GM12878 (cell line): ENCODE data around the gene IMMP2L. TPM values are rescaled to one million over a fixed set of nuclear protein-coding genes. Genes with fewer than 3 reads are reported as not detected.

Source experiments
- ATAC-seq: fragments of 200-7000 bp; cut with Tn5 transposase; 3 replicates; pipeline ENCODE4 v1.9.1; 2020; ENCODE audit warnings: mild to moderate bottlenecking, moderate library complexity
- BruUV-seq: library from RNA; stranded (reverse); fragments of 400-500 nt; replicated peaks from 2 replicates; lab custom pipeline; 2021; lab: Mats Ljungman, UMichigan
- CTCF ChIA-PET: fragments of 300-600 bp; sonication (Branson Sonifier 250); formaldehyde crosslinking; extraction: SDS; loops from one replicate; lab custom pipeline; 2021; ENCODE audit warnings: inconsistent platforms; lab: Yijun Ruan, JAX
- POLR2A ChIA-PET: fragments of 350-600 bp; formaldehyde crosslinking; extraction: SDS; loops from one replicate; lab custom pipeline; 2021; ENCODE audit warnings: inconsistent platforms; lab: Charles Lee
- RAD21 ChIA-PET: fragments of 300-600 bp; sonication (Branson Sonifier 250); formaldehyde crosslinking; loops from one replicate; lab custom pipeline; 2023; ENCODE audit warnings: antibody characterized with exemption; ENCODE audit not compliant: unreplicated experiment; lab: Charles Lee
- SMC1A ChIA-PET: fragments of 300-600 bp; sonication (Branson Sonifier 250); formaldehyde crosslinking; loops from one replicate; lab custom pipeline; 2023; ENCODE audit not compliant: unreplicated experiment, uncharacterized antibody; lab: Charles Lee
- DNase-seq: peaks from one replicate; pipeline ENCODE4 v3.0.0-alpha.2; 2011; ENCODE audit warnings: low read depth, low spot score
- FAIRE-seq: peaks from 3 replicates; lab custom pipeline; 2011; peaks lifted over from hg19 to GRCh38; lab: Jason Lieb, UNC
- H2AFZ ChIP-seq: 2 replicates; pipeline ENCODE4 v1.6.0; 2011; ENCODE audit warnings: low read depth, low read length, control low read depth; ENCODE audit not compliant: control insufficient read depth
- H3K27ac ChIP-seq: 2 replicates; pipeline ENCODE4 v1.5.1; 2011; ENCODE audit warnings: control low read depth; ENCODE audit not compliant: control insufficient read depth, insufficient read depth
- H3K27me3 ChIP-seq, 2 experiments: replicated peaks in 1 of 2; 2 replicates each; pipeline versions ENCODE4 v1.6.0 to v1.6.1; 2011; ENCODE audit warnings: low read length in 1 of 2; ENCODE audit not compliant: control insufficient read depth in 2 of 2, insufficient read depth in 2 of 2
- H3K36me3 ChIP-seq, 2 experiments: 2 replicates each; pipeline ENCODE4 v1.5.1; 2011; ENCODE audit warnings: low read length in 1 of 2; ENCODE audit not compliant: control insufficient read depth in 2 of 2, insufficient read depth in 2 of 2
- H3K4me1 ChIP-seq: 2 replicates; pipeline ENCODE4 v1.6.1; 2011; ENCODE audit warnings: mild to moderate bottlenecking, low read length, moderate library complexity, mixed read lengths; ENCODE audit not compliant: control insufficient read depth, insufficient read depth
- H3K4me2 ChIP-seq: 2 replicates; pipeline ENCODE4 v1.6.0; 2011; ENCODE audit warnings: control low read depth; ENCODE audit not compliant: control insufficient read depth, insufficient read depth
- H3K4me3 ChIP-seq: fragments of 200-600 bp; sonication (generic); 2 replicates; pipeline ENCODE4 v1.5.1; 2016
- H3K79me2 ChIP-seq: 2 replicates; pipeline ENCODE4 v1.6.0; 2011; ENCODE audit warnings: low read length; ENCODE audit not compliant: control insufficient read depth, insufficient read depth
- H3K9ac ChIP-seq: 2 replicates; pipeline ENCODE4 v1.8.0; 2011; ENCODE audit warnings: low read length, control low read depth, mixed read lengths; ENCODE audit not compliant: control insufficient read depth, insufficient read depth
- H3K9me3 ChIP-seq: replicated peaks from 3 replicates; pipeline ENCODE4 v1.5.1; 2011; ENCODE audit warnings: mild to moderate bottlenecking, low read length; ENCODE audit not compliant: control insufficient read depth, insufficient read depth
- H4K20me1 ChIP-seq: 2 replicates; pipeline ENCODE4 v1.6.0; 2011; ENCODE audit not compliant: control insufficient read depth, insufficient read depth
- HDGF ChIP-seq: fragments of 450-650 bp; IDR thresholded peaks from 2 replicates; pipeline ENCODE4 v1.6.1; 2016; ENCODE audit warnings: antibody characterized with exemption
- NBN ChIP-seq: fragments of 450-650 bp; IDR thresholded peaks from 2 replicates; pipeline ENCODE4 v1.6.1; 2016
- WGBS: methylation state at CpG from one replicate; pipeline ENCODE4 v1.1.6; 2016; ENCODE audit warnings: low lambda C conversion rate; ENCODE audit not compliant: insufficient replicate concordance, insufficient coverage; ENCODE audit errors: missing lambda C conversion rate; 5-methylcytosine and 5-hydroxymethylcytosine counted together
- in situ Hi-C: fragments of 300-500 bp; cut with MboI; formaldehyde crosslinking; loops from 9 replicates; pipeline ENCODE4 v1.14.3; 2018; ENCODE audit warnings: mixed read lengths
- intact Hi-C: fragments of 100-400 bp; cut with micrococcal nuclease; formaldehyde crosslinking; loops from one replicate; pipeline ENCODE4 v1.14.2; 2022; ENCODE audit not compliant: unreplicated experiment
- polyA plus RNA-seq, 11 experiments: library from polyadenylated mRNA; depleted of rRNA in 4 of 11; unstranded in 6 of 11; stranded (reverse) in 5 of 11; fragments of >200 nt; fragmentation: Nextera tagmentation in 4 of 11; fragmentation: Illumina TruSeq in 1 of 11; extraction: Ambion mirVana in 4 of 11; extraction: Trizol in 1 of 11; gene quantifications; 1 replicate in 1 of 11; 2 replicates in 10 of 11; pipeline versions ENCODE4 v1.2.1 to v1.2.3, GENCODE V29; 2011 to 2016; ENCODE audit warnings: inconsistent platforms in 2 of 11, missing spikeins in 2 of 11, low read depth in 1 of 11
- total RNA-seq, 4 experiments: library from RNA; depleted of rRNA in 3 of 4; stranded (reverse); fragments of >200 nt in 3 of 4; fragmentation: Illumina TruSeq in 1 of 4; extraction: Trizol in 1 of 4; gene quantifications; 2 replicates each; pipeline versions ENCODE4 v1.2.1 to v1.2.3, GENCODE V29; 2013 to 2021
- TF ChIP-seq, protein P1 (sequence below): fragments of 450-650 bp; IDR thresholded peaks from 2 replicates; pipeline ENCODE4 v1.6.1; 2016; ENCODE audit warnings: mild to moderate bottlenecking, moderate library complexity, borderline replicate concordance

IMMP2L gene
- total and polyA plus RNA-seq, 10 of the 15 experiments (the other 5 are each of a cell fraction or from before 2014, with no cell fraction given) = 12.6 to 46.3 (median 19.6) TPM

- intact Hi-C loops (no loop called here), in situ Hi-C loops (no loop called here)
- no peak for FAIRE-seq
These were observed 155.0 kb downstream of the IMMP2L start for GRCh38 chr7:111407258-111407657.

More at GRCh38 chr7:111407258-111407657, 155.0 kb downstream of the IMMP2L start:
- DNase-seq (no peak), ATAC-seq (no peak)
- Histone ChIP-seq H3K4me2 (no peak overlapping the region), H4K20me1 (no peaks in the 10 kb centered on the region), H3K9me3 (no peaks in the 10 kb centered on the region), H3K4me1 (no peaks in the 10 kb centered on the region), H3K36me3 (no peaks in the 10 kb centered on the region), H3K27me3 (no peaks in the 10 kb centered on the region), H3K4me3 (no peak overlapping the region), H3K9ac (no peak overlapping the region), H3K79me2 (no peaks in the 10 kb centered on the region), H3K27ac (no peak overlapping the region), H2AFZ (no peak overlapping the region)
- 92% methylated on average over 1 of the region's 1 CpG for WGBS
- no TSS peak for BruUV-seq
- RAD21 ChIA-PET = no interaction called here
- TF ChIP-seq, protein P1, sequence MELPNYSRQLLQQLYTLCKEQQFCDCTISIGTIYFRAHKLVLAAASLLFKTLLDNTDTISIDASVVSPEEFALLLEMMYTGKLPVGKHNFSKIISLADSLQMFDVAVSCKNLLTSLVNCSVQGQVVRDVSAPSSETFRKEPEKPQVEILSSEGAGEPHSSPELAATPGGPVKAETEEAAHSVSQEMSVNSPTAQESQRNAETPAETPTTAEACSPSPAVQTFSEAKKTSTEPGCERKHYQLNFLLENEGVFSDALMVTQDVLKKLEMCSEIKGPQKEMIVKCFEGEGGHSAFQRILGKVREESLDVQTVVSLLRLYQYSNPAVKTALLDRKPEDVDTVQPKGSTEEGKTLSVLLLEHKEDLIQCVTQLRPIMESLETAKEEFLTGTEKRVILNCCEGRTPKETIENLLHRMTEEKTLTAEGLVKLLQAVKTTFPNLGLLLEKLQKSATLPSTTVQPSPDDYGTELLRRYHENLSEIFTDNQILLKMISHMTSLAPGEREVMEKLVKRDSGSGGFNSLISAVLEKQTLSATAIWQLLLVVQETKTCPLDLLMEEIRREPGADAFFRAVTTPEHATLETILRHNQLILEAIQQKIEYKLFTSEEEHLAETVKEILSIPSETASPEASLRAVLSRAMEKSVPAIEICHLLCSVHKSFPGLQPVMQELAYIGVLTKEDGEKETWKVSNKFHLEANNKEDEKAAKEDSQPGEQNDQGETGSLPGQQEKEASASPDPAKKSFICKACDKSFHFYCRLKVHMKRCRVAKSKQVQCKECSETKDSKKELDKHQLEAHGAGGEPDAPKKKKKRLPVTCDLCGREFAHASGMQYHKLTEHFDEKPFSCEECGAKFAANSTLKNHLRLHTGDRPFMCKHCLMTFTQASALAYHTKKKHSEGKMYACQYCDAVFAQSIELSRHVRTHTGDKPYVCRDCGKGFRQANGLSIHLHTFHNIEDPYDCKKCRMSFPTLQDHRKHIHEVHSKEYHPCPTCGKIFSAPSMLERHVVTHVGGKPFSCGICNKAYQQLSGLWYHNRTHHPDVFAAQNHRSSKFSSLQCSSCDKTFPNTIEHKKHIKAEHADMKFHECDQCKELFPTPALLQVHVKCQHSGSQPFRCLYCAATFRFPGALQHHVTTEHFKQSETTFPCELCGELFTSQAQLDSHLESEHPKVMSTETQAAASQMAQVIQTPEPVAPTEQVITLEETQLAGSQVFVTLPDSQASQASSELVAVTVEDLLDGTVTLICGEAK = no peak
- TF ChIP-seq HDGF (no peak), NBN (no peak)
- SMC1A ChIA-PET = no interaction called here
- CTCF ChIA-PET = no interaction called here
- POLR2A ChIA-PET = no interaction called here
